Prostate gland (tissue), 2 donors: Measurements from ENCODE around the gene YTHDF1. TPM values are rescaled to one million over a fixed set of nuclear protein-coding genes. Genes with fewer than 3 reads are reported as not detected.

ENCODE experiments used
- DNase-seq: peaks from one replicate; pipeline ENCODE4 v3.0.0-alpha.2; 2019; ENCODE audit warnings: low spot score
- H3K27ac ChIP-seq, 2 donors: fragments of 200-600 bp; sonication (generic); 2 replicates each; pipeline ENCODE4 v1.5.1; 2017 to 2019
- H3K27me3 ChIP-seq: fragments of 200-600 bp; sonication (generic); replicated peaks from 2 replicates; pipeline ENCODE4 v1.5.1; 2019; ENCODE audit not compliant: insufficient read depth
- H3K36me3 ChIP-seq, 2 donors: fragments of 200-600 bp; sonication (generic); 1 replicate in 1 of 2; 2 replicates in 1 of 2; pipeline versions ENCODE4 v1.5.1 to v1.8.1; 2017 to 2019
- H3K4me1 ChIP-seq: fragments of 200-600 bp; sonication (generic); replicated peaks from 2 replicates; pipeline ENCODE4 v1.5.1; 2019
- H3K4me3 ChIP-seq, 2 donors: fragments of 200-600 bp; sonication (generic); 2 replicates each; pipeline ENCODE4 v1.5.1; 2017 to 2019
- H3K9me3 ChIP-seq: fragments of 200-600 bp; sonication (generic); 2 replicates; pipeline ENCODE4 v1.5.1; 2017
- POLR2A ChIP-seq: fragments of 450-650 bp; IDR thresholded peaks from one replicate; pipeline ENCODE4 v1.6.1; 2016; ENCODE audit warnings: antibody characterized with exemption, mild to moderate bottlenecking
- POLR2AphosphoS5 ChIP-seq: sonication (generic); formaldehyde crosslinking; IDR thresholded peaks from one replicate; pipeline ENCODE4 v1.6.1; 2017; ENCODE audit warnings: antibody characterized with exemption
- whole genome bisulfite sequencing: methylation state at CpG from one replicate; pipeline ENCODE4 v1.1.5; 2018; 5-methylcytosine and 5-hydroxymethylcytosine counted together
- intact Hi-C: fragments of 100-400 bp; cut with DNase I; formaldehyde crosslinking; loops from one replicate; pipeline ENCODE4 v1.14.2; 2022
- microRNA counts, 2 donors: library from miRNA; unstranded; fragments of <30 nt; microRNA quantifications; one replicate each; lab custom pipeline; 2016 to 2017
- microRNA-seq: library from miRNA; unstranded; fragments of <30 nt; microRNA quantifications from one replicate; pipeline ENCODE4, GENCODE V29; 2016
- small RNA-seq, 2 donors: library from RNA; depleted of rRNA; stranded (forward); fragments of <200 nt; gene quantifications; one replicate each; pipeline ENCODE3, GENCODE V24; 2016
- total RNA-seq, 2 donors: library from RNA; depleted of rRNA; stranded (reverse); fragments of >200 nt; gene quantifications; one replicate each; pipeline ENCODE4 v1.1.0, GENCODE V29; 2016
- TF ChIP-seq, protein P1 (sequence below), 4 experiments: fragments of 200-600 bp in 2 of 4; fragments of 450-650 bp in 2 of 4; sonication (generic) in 2 of 4; IDR thresholded peaks; 1 replicate in 3 of 4; 2 replicates in 1 of 4; pipeline ENCODE4 v1.5.1; 2016 to 2019; ENCODE audit warnings: antibody characterized with exemption in 4 of 4, mild to moderate bottlenecking in 2 of 4, moderate library complexity in 2 of 4

Gene YTHDF1
- total RNA-seq, 2 donors from 2014 or later, result 28.8 to 46.0 TPM

GRCh38 chr20:63149531-63150192 is 66.3 kb downstream of the YTHDF1 start:
- no peaks in the 10 kb centered on the region for H3K9me3 ChIP-seq
- DNase-seq, result no peak
- no peak overlapping the region for H3K27ac ChIP-seq
- 69% methylated on average over 13 of the region's 13 CpGs for WGBS
- no peaks in the 10 kb centered on the region for H3K36me3 ChIP-seq
- TF ChIP-seq POLR2AphosphoS5 (no peak), POLR2A (no peak)
- TF ChIP-seq, protein P1, sequence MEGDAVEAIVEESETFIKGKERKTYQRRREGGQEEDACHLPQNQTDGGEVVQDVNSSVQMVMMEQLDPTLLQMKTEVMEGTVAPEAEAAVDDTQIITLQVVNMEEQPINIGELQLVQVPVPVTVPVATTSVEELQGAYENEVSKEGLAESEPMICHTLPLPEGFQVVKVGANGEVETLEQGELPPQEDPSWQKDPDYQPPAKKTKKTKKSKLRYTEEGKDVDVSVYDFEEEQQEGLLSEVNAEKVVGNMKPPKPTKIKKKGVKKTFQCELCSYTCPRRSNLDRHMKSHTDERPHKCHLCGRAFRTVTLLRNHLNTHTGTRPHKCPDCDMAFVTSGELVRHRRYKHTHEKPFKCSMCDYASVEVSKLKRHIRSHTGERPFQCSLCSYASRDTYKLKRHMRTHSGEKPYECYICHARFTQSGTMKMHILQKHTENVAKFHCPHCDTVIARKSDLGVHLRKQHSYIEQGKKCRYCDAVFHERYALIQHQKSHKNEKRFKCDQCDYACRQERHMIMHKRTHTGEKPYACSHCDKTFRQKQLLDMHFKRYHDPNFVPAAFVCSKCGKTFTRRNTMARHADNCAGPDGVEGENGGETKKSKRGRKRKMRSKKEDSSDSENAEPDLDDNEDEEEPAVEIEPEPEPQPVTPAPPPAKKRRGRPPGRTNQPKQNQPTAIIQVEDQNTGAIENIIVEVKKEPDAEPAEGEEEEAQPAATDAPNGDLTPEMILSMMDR (IDR thresholded peaks at IDR 0.05), result no peak
- H3K4me1 ChIP-seq, result no peaks in the 10 kb centered on the region
- H3K27me3 ChIP-seq, result peaks cover 14% of the 10 kb centered on the region
- intact Hi-C loops, result no loop called here
- no peak overlapping the region for H3K4me3 ChIP-seq

GRCh38 chr20:63148696-63149095 is 67.2 kb downstream of the YTHDF1 start:
- no peak for TF ChIP-seq POLR2AphosphoS5
- no peak for TF ChIP-seq POLR2A
- TF ChIP-seq, protein P1 (IDR thresholded peaks at IDR 0.05), result no peak
- no peaks in the 10 kb centered on the region for H3K4me1 ChIP-seq
- intact Hi-C loops, result no loop called here
- no peaks in the 10 kb centered on the region for H3K9me3 ChIP-seq
- no peak overlapping the region for H3K27ac ChIP-seq
- no peak overlapping the region for H3K4me3 ChIP-seq
- peaks cover 12% of the 10 kb centered on the region for H3K27me3 ChIP-seq
- no peak for DNase-seq
- WGBS, result 87% methylated on average over 11 of the region's 11 CpGs
- H3K36me3 ChIP-seq, result no peaks in the 10 kb centered on the region

GRCh38 chr20:63147532-63147931 is 68.4 kb downstream of the YTHDF1 start:
- no peaks in the 10 kb centered on the region for H3K4me1 ChIP-seq
- H3K36me3 ChIP-seq, result no peaks in the 10 kb centered on the region
- H3K4me3 ChIP-seq, result no peak overlapping the region
- H3K27ac ChIP-seq, result no peak overlapping the region
- H3K9me3 ChIP-seq, result no peaks in the 10 kb centered on the region
- TF ChIP-seq POLR2AphosphoS5, result no peak
- TF ChIP-seq, protein P1 (IDR thresholded peaks at IDR 0.05), result no peak
- no peak for TF ChIP-seq POLR2A
- no peak for DNase-seq
- peaks cover 10% of the 10 kb centered on the region for H3K27me3 ChIP-seq
- intact Hi-C loops, result no loop called here
- WGBS, result 81% methylated on average over 2 of the region's 2 CpGs

MicroRNA genes within 50 kb of the gene (microRNA counts, 767-probe panel; counts per million panel counts)
- 0 to 431 counts per million in 2 donors for microRNA hsa-miR-124-3p (lab: Ali Mortazavi, UCI)
- microRNA hsa-miR-3196 (lab: Ali Mortazavi, UCI), result 0 to 431 counts per million in 2 donors

Small RNA genes within 50 kb of the gene (microRNA-seq; reads per million reads assigned to microRNA genes)
- gene MIR124-3 (not detected), gene MIR3196 (not detected)

Small RNA genes within 50 kb of the gene (small RNA-seq; reads per million reads assigned to genes)
- 0 reads per million in 2 donors for gene MIR124-3
- gene MIR3196, result 0 reads per million in 2 donors

Other genes starting within 250 kb of the YTHDF1 start
- gene BHLHE23, start 209.2 kb downstream of the YTHDF1 start, total RNA-seq, result 1 to 10 TPM in 1 of 2 donors, not detected in 1; 4.0 TPM
- not detected for gene BIRC7, start 19.8 kb upstream of the YTHDF1 start, total RNA-seq
- gene NKAIN4, start 38.3 kb upstream of the YTHDF1 start, total RNA-seq, result 1 to 10 TPM in 1 of 2 donors, not detected in 1; 1.2 TPM
- 10 to 100 TPM; 43.6 to 85.6 TPM for gene ARFGAP1, start 56.7 kb upstream of the YTHDF1 start, total RNA-seq
- gene COL20A1, start 77.1 kb upstream of the YTHDF1 start, total RNA-seq, result 1 to 10 TPM in 1 of 2 donors, not detected in 1; 7.1 TPM
- gene CHRNA4, start 145.2 kb upstream of the YTHDF1 start, total RNA-seq, result 1 to 10 TPM in 1 of 2 donors, not detected in 1; 7.2 TPM